GM18519 (cell line): Measurements from ENCODE around the gene WIPF3.
"Not testable (repeated sequence)": the region's sequence is repeated elsewhere in the genome, so short reads cannot be mapped to it uniquely, and the experiment has no call there.

Experiments
- ATAC-seq: cut with Tn5 transposase; IDR thresholded peaks from one replicate; pipeline ENCODE4 v1.9.1; 2021; ENCODE audit warnings: mild to moderate bottlenecking, moderate library complexity; ENCODE audit not compliant: unreplicated experiment, low FRiP score

The WIPF3 gene

DNA sequence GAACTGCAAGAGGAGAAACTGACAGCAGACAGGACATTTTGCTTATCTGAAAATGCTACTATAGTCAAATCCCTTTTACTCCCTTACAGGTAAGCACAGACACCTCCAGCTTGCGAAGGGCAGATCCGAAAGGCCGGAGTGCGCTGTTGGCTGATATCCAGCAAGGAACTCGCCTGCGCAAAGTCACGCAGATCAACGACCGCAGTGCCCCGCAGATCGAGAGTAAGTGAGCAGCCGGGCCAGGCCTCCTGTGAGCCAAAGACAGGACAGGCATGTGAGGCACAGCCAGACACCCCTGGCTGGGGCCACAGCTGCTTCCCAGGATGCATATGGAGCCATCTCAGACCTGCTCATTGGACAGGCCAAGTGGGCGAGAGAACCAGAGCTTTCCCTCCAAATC lies 69.4 kb downstream of the WIPF3 start:
- ATAC-seq, result no peak

GRCh38 chr7:29877196-29877595 lies 70.9 kb downstream of the WIPF3 start:
- no peak for ATAC-seq

GRCh38 chr7:29878081-29878688 lies 71.9 kb downstream of the WIPF3 start:
- ATAC-seq, result no peak

- ATAC-seq, result no peak
Measured at GRCh38 chr7:29879609-29880008, 73.3 kb downstream of the WIPF3 start.

DNA sequence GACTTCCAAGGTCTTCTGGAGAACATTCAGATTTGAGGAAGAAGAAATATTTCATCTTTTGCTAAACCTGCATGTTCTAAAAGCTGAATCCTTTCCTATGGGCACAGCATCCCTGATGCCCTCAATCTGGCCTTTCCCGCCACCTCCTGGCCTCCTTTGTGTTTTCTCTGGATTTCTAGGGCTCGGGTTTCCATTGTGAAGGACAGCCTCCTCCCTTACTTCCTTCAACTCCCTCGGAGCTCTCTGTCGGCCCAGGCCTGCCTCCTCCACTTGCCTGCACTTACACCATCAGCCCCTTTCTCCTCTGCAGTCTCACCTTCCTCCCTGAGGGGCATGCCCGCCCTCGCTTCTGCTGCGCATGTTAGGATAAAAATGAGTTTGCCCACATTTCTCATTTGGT lies 75.4 kb downstream of the WIPF3 start:
- ATAC-seq, result no peak

GRCh38 chr7:29882481-29882880 lies 76.2 kb downstream of the WIPF3 start:
- no peak for ATAC-seq

- no peak for ATAC-seq
Measured at GRCh38 chr7:29883462-29884398, 77.4 kb downstream of the WIPF3 start.

DNA sequence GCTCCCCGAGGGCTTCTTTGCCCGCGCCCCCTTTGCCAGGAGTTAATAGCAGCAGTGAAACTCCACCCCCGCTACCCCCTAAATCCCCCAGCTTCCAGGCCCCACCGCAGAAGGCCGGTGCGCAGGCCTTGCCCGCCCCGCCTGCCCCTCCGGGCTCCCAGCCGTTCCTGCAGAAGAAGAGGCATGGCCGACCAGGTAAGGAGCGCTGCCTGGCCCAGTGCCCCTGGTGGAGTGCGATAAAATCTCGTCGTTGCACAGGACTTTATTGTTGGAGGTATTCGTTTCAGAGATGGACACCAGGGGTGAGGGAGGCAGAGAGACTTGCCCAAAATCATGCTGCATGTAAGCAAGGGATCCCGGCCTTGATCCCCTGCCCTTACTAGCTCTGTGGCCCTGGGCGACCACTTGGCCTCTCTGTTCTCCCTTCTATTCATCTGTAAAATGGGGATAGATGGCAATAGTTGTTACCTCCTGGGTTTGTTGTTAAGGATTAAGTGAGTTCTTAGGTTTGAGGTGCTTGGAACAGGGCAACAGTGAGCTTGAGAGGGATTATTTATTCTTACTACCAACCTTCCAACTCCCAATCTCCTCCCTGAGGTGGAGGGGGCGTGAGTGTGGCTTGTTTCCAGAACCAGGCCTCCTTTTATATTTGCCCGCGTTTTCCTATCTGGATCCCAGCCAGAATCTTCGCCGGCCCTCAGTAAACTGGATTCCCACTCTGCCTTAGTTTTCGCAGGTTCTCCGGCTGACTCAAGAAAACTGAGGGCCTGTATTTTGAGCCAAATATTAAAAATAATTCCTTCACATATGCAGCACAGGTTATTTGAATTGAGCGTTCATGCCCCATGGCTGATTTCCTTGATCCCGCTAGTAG lies 78.3 kb downstream of the WIPF3 start:
- no peak for ATAC-seq

DNA sequence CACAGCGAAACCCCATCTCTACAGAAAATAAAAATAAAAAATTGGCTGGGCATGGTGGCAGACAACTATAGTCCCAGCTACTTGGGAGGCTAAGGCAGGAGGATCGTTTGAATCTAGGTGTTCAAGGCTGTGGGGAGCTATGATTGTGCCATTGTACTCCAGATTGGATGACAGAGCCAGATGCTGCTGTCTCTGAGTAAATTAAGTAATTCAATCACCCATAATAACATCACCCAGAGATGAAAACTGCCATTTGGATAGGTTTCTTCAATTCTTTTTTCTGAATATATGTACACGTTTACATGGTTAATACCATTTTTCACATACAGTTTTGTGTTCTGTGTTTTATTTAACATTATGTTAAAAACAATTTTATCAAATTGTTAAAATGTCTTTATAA lies 79.3 kb downstream of the WIPF3 start:
- ATAC-seq, result no peak

GRCh38 chr7:29886827-29887226 lies 80.5 kb downstream of the WIPF3 start:
- no peak for ATAC-seq

DNA sequence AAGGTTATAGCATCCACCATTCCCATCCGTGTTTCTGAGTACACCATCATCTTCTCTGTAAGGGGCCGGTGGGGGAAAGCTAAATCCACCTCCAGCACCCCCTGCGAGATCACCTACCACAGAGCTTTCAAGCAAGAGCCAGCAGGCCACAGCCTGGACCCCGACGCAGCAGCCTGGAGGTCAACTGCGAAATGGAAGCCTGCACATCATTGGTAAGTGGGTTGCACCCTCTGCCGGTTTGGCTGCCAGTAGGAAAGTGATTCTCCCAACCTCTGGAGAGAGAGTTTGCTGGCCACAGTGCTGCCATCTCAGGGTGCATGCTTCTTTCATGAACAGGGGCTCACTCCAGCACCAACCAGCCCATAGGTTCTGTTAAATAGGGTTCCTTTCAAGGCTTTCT lies 81.7 kb downstream of the WIPF3 start:
- ATAC-seq, result no peak

GRCh38 chr7:29889288-29889687 lies 83.0 kb downstream of the WIPF3 start:
- ATAC-seq, result no peak

GRCh38 chr7:29890251-29890650 lies 83.9 kb downstream of the WIPF3 start:
- no peak for ATAC-seq

- not testable (repeated sequence) for ATAC-seq
Measured at GRCh38 chr7:29890786-29891185, 84.5 kb downstream of the WIPF3 start.

DNA sequence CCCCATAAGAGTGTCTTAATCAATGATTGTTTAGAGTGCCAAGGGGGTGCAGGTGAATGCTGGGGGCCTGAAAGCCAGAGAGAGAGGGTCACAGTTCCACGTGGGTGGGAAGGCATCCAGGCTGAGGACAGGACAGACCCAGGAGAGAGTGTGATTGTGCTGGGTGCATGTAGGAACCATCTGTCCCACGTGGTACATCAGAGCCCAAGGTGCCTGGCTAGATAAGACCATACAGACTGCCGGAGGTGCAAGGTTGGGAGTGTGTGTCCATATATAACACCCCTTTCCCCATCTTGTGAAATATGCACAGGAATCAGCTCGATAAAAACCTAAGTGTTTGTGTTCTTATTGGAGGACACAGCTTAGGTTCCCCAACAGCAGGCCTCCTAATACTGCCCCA lies 85.5 kb downstream of the WIPF3 start:
- no peak for ATAC-seq

DNA sequence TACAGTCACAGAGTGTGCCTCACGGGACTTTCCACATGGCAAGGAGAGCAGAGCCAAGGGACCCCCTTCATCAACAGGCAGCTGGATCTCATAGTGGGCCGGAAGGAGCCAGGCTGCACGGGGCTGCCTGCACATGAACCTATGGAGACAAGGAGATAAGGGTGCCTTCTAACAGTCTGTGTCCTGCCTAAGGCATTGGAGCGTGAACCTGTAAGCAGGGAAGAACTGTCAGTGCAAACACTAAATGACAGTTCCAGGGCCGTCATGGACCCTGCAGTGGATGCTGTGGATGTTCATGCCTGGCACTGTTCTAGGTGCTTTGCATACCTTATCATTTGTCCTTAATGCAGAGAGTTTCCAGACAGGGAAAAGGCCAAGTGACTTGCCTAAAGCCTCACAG lies 85.9 kb downstream of the WIPF3 start:
- no peak for ATAC-seq

- ATAC-seq, result no peak
Measured at GRCh38 chr7:29893351-29893965, 87.2 kb downstream of the WIPF3 start.

DNA sequence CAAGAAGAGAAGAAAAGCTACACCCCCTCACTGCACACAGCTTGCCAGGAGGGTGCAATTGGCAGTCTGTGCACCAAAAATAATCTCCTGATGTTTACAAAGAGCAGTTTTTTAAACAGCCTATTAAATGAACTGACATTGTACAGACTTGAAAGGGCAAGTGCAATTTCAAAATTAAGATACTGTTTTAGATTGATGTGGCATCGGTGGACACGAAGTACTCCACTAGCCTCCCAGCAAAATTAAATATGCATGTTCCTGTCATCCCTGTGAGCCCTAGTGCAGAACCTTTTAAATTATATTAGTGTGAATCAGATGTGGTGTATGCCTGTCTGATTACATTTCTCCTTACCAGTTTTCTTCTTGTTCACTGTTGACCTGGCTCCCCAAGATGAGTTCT lies 87.9 kb downstream of the WIPF3 start:
- ATAC-seq, result no peak

- no peak for ATAC-seq
Measured at GRCh38 chr7:29895559-29895958, 89.3 kb downstream of the WIPF3 start.

GRCh38 chr7:29896685-29897411 lies 90.5 kb downstream of the WIPF3 start:
- no peak for ATAC-seq
